MCF 10A (cell line): Measurements from ENCODE around the gene PTPRN. TPM values are rescaled to one million over a fixed set of nuclear protein-coding genes. Genes with fewer than 3 reads are reported as not detected.

ENCODE experiments used
- BruUV-seq: library from RNA; stranded (reverse); fragments of 400-500 nt; replicated peaks from 2 replicates; lab custom pipeline; 2021; lab: Mats Ljungman, UMichigan
- CTCF ChIA-PET: fragments of 300-600 bp; sonication (Branson Sonifier 250); formaldehyde crosslinking; extraction: SDS; loops from one replicate; lab custom pipeline; 2021; ENCODE audit warnings: antibody characterized with exemption, inconsistent platforms; lab: Yijun Ruan, JAX
- POLR2A ChIA-PET: fragments of 300-600, 350-650 bp; sonication (Branson Sonifier 250); formaldehyde crosslinking; extraction: SDS; loops from one replicate; lab custom pipeline; 2020; ENCODE audit warnings: antibody characterized with exemption, inconsistent platforms; lab: Yijun Ruan, JAX
- DNase-seq: peaks from one replicate; pipeline ENCODE4 v3.0.0-alpha.2; 2018; ENCODE audit not compliant: unreplicated experiment
- H3K27ac Mint-ChIP-seq: one replicate; pipeline ENCODE4 v1.8.0; 2022; ENCODE audit warnings: mild to moderate bottlenecking, low read depth, mixed read lengths; ENCODE audit not compliant: unreplicated experiment
- H3K27me3 Mint-ChIP-seq: one replicate; pipeline ENCODE4 v1.8.0; 2022; ENCODE audit warnings: mixed read lengths; ENCODE audit not compliant: insufficient read depth, unreplicated experiment
- H3K36me3 Mint-ChIP-seq: one replicate; pipeline ENCODE4 v1.8.0; 2022; ENCODE audit warnings: mild to moderate bottlenecking, moderate library complexity, mixed read lengths; ENCODE audit not compliant: insufficient read depth, unreplicated experiment
- H3K4me1 Mint-ChIP-seq: one replicate; pipeline ENCODE4 v1.8.0; 2022; ENCODE audit warnings: mixed read lengths; ENCODE audit not compliant: insufficient read depth, unreplicated experiment
- H3K4me3 Mint-ChIP-seq: one replicate; pipeline ENCODE4 v1.8.0; 2022; ENCODE audit warnings: mild to moderate bottlenecking, moderate library complexity, mixed read lengths; ENCODE audit not compliant: unreplicated experiment
- H3K9me3 Mint-ChIP-seq: one replicate; pipeline ENCODE4 v1.8.0; 2022; ENCODE audit warnings: mixed read lengths; ENCODE audit not compliant: unreplicated experiment
- intact Hi-C: fragments of 100-400 bp; cut with micrococcal nuclease; formaldehyde crosslinking; loops from 2 replicates; pipeline ENCODE4 v1.14.1; 2022
- total RNA-seq: library from RNA; stranded (reverse); gene quantifications from 2 replicates; pipeline ENCODE4 v1.2.3, GENCODE V29; 2022
- TF ChIP-seq, protein P1 (sequence below): fragments of 200-600 bp; IDR thresholded peaks from one replicate; pipeline ENCODE4 v1.8.0; 2022; ENCODE audit warnings: antibody characterized with exemption, mild to moderate bottlenecking; ENCODE audit not compliant: unreplicated experiment

Gene PTPRN
- total RNA-seq, 1 experiment from 2014 or later, result not detected

- Mint-ChIP-seq H3K36me3 (peaks cover 13% of the 10 kb centered on the region), H3K27ac (peak overlapping the region; percentile 19), H3K4me1 (peaks cover 39% of the 10 kb centered on the region), H3K27me3 (no peaks in the 10 kb centered on the region), H3K4me3 (no peak overlapping the region), H3K9me3 (no peaks in the 10 kb centered on the region)
- no peak for DNase-seq
- POLR2A ChIA-PET, result interaction anchor here (1.2 to 11.1 kb wide), 4 partner anchors 13 to 114 kb away, joined by 4 to 170 read pairs (median 25); partner anchors contain the start of genes ANKZF1, ATG9A, CNPPD1 and DNAJB2
- no TSS peak for BruUV-seq
- TF ChIP-seq, protein P1, sequence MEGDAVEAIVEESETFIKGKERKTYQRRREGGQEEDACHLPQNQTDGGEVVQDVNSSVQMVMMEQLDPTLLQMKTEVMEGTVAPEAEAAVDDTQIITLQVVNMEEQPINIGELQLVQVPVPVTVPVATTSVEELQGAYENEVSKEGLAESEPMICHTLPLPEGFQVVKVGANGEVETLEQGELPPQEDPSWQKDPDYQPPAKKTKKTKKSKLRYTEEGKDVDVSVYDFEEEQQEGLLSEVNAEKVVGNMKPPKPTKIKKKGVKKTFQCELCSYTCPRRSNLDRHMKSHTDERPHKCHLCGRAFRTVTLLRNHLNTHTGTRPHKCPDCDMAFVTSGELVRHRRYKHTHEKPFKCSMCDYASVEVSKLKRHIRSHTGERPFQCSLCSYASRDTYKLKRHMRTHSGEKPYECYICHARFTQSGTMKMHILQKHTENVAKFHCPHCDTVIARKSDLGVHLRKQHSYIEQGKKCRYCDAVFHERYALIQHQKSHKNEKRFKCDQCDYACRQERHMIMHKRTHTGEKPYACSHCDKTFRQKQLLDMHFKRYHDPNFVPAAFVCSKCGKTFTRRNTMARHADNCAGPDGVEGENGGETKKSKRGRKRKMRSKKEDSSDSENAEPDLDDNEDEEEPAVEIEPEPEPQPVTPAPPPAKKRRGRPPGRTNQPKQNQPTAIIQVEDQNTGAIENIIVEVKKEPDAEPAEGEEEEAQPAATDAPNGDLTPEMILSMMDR, result no peak
- intact Hi-C loops, result no loop called here
- CTCF ChIA-PET, result interaction anchor here (0.6 to 17.4 kb wide), 6 partner anchors 9 to 131 kb away, joined by 3 to 445 read pairs (median 6); partner anchors contain the start of genes CNPPD1, DNAJB2 and SLC23A3
Observed at GRCh38 chr2:219290381-219291171, 18.6 kb downstream of the PTPRN start.

DNA sequence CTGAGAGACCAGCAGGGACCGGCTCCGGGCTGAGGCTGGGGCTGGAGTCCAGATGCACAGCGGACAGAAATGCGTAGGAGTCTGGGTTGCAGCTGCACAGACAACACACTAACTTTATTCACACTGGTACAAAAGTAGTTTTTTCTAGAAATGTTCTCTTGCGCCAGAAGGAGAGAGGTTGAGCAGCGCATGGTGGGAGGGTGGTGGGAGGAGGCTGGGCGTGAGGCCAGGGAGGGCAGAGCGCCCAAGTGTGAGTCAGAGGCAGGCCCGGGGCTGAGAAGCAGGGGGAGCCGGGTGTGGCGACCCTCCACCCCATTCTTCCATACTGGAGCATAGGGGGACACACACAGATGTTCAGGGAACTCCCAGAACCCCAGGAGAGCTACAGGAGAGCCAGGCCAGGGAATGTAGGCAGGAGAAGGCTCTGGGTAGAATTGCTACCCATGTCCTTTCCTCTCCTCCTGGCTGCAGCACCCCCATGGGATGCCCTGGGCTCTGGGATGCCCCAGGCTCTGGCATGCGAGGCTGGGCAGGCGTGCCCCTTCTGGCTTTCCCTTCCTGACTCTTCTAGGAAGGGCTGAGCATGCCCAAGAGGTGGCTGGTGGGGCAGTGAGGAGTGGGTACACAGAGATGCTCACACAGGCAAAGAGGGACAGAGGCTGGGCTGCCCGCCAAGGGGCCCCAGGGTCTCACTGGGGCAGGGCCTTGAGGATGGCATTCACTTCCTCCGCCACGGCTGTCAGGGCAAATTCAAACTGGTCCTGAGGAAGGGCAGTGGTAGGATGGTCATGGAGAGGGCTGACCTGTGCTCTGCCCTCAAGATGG lies 19.5 kb downstream of the PTPRN start:
- BruUV-seq, result no TSS peak
- intact Hi-C loops, result loop anchor here (1.0 kb wide), 1 partner anchor 10 kb away; the partner anchor contains the start of gene DNAJB2
- DNase-seq, result peak; percentile 92
- H3K9me3 Mint-ChIP-seq, result no peaks in the 10 kb centered on the region
- peaks cover 13% of the 10 kb centered on the region for H3K36me3 Mint-ChIP-seq
- TF ChIP-seq, protein P1, result no peak
- POLR2A ChIA-PET, result interaction anchor here (0.7 to 11.1 kb wide), 11 partner anchors 12 to 135 kb away, joined by 3 to 170 read pairs (median 4); partner anchors contain the start of genes ANKZF1, ATG9A, DNAJB2 and GLB1L
- peak overlapping the region; percentile 76 for H3K27ac Mint-ChIP-seq
- H3K4me1 Mint-ChIP-seq, result peaks cover 44% of the 10 kb centered on the region
- no peak overlapping the region for H3K4me3 Mint-ChIP-seq
- CTCF ChIA-PET, result interaction anchor here (0.6 to 17.4 kb wide), 4 partner anchors 9 to 130 kb away, joined by 3 to 445 read pairs (median 5); partner anchors contain the start of gene DNAJB2
- no peaks in the 10 kb centered on the region for H3K27me3 Mint-ChIP-seq

DNA sequence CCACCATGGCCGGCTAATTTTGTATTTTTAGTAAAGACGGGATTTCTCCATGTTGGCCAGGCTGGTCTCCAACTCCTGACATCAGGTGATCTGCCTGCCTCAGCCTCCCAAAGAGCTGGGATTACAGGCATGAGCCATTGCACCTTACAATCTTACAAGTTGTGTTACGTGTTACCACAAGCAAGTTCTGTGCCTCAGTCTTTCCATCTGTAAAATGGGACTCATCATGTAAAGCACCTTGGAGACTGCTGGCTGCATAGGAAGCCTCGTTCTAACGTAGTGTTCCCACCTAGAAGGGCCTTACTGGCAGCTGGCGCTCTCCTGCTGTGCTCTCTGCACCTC lies 20.0 kb downstream of the PTPRN start:
- BruUV-seq, result no TSS peak
- DNase-seq, result no peak
- ChIA-PET POLR2A (interaction anchor here (0.7 to 11.1 kb wide), 13 partner anchors 12 to 135 kb away, joined by 3 to 170 read pairs (median 4); partner anchors contain the start of genes ANKZF1, ATG9A, CNPPD1 and DNAJB2), CTCF (interaction anchor here (1.3 to 17.4 kb wide), 3 partner anchors 10 to 41 kb away, joined by 3 to 445 read pairs (median 7); partner anchors contain the start of gene DNAJB2)
- Mint-ChIP-seq H3K36me3 (peaks cover 13% of the 10 kb centered on the region), H3K9me3 (no peaks in the 10 kb centered on the region), H3K27me3 (no peaks in the 10 kb centered on the region), H3K4me1 (peaks cover 40% of the 10 kb centered on the region), H3K27ac (peak overlapping the region; percentile 76), H3K4me3 (no peak overlapping the region)
- intact Hi-C loops, result loop anchor here (1.0 kb wide), 1 partner anchor 10 kb away; the partner anchor contains the start of gene DNAJB2
- TF ChIP-seq, protein P1, result no peak
